Lung microvascular endothelial cell (primary cell): ENCODE data around the gene GRIA4. TPM values are rescaled to one million over a fixed set of nuclear protein-coding genes. Genes with fewer than 3 reads are reported as not detected.
A peak's percentile ranks its signal among the peaks of the same experiment; 100 is the strongest.
"Not testable (repeated sequence)": the region's sequence is repeated elsewhere in the genome, so short reads cannot be mapped to it uniquely, and the experiment has no call there.

Experiments used
- DNase-seq, 2 donors: peaks; one replicate each; pipeline versions ENCODE4 v3.0.0 to v3.0.0-alpha.2; 2010; ENCODE audit warnings: low read depth in 2 of 2
- total RNA-seq: library from RNA; depleted of rRNA; stranded (reverse); fragments of >200 nt; gene quantifications from 2 replicates; pipeline ENCODE4 v1.2.1, GENCODE V29; 2014

The GRIA4 gene
- total RNA-seq, 1 donor from 2014 or later = not detected

DNA sequence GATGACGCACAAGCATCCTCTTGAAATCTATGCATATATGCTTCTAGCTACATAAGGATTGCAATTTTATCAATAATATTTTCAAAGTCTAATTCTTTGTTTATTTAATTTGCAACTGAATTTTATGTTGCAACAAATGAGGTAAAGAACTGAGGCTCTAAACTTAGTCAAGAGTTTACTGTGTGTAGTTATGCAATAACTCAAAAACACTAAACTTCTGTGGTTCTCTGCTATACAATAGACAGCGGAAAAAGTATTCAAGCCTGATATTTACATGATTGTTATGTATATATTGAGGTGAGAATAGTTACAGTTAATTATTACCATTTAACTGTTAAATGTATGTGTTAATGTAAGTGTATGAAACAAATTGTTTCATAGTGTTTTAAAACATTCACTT lies 379.3 kb downstream of the GRIA4 start:
- no peak for DNase-seq

- no peak for DNase-seq
These were observed 382.0 kb downstream of the GRIA4 start for GRCh38 chr11:105991888-105992287.

DNA sequence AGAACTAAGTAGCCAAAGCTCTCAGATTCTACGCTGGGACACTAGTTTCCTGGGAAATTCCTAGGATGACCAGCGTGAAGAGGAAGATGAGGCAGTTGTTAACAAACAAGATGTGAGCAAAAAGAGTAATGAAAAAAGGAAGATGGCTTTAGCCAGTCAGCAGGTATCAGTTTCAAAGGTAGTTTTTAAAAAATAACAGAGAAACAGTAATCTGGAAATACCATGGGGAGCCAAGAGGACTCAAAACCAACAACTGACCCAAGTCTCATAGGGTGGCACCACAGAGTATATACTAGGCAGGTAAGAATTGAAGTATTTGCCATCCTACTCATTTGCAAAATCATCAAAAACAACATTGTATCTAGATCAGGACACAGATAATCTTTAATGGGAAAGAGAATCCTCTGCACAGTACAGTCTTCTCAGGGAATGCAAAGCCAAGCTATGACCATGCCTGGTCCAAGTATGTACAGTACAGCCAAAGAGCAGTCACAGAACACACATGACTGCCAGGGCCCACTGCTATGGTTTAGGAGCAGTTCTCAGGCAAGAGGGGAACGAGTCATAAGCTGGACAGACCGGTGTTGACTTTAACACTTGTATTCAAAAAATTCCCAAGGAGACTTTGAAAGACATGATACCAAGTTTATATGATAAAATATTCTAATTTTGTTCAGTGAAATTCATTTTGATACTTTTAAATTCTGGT lies 391.6 kb downstream of the GRIA4 start:
- DNase-seq = no peak

DNA sequence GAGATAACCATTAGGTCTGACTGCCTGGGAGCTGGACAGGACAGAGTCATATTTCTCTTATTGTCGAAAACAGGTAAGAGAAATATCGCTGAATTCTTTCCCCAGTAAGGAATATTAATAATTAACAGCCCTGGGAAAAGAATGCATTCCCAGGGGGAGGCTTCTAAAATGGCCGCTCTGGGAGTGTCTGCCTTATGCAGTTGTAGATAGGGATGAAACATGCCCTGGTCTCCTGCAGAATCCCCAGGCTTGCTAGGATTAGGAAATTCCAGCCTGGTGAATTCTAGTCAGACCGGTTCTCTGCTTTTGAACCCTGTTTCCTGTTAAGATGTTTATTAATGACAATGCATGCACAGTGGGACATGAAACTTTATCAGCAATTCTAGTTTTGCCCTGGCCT lies 393.2 kb downstream of the GRIA4 start:
- DNase-seq = not testable (repeated sequence)

GRCh38 chr11:106011481-106011880 lies 401.6 kb downstream of the GRIA4 start:
- no peak for DNase-seq

- DNase-seq = peak; percentile 19 to 90
These were observed 402.9 kb downstream of the GRIA4 start for GRCh38 chr11:106012744-106013143.

GRCh38 chr11:106014035-106014434 lies 404.2 kb downstream of the GRIA4 start:
- DNase-seq = no peak

DNA sequence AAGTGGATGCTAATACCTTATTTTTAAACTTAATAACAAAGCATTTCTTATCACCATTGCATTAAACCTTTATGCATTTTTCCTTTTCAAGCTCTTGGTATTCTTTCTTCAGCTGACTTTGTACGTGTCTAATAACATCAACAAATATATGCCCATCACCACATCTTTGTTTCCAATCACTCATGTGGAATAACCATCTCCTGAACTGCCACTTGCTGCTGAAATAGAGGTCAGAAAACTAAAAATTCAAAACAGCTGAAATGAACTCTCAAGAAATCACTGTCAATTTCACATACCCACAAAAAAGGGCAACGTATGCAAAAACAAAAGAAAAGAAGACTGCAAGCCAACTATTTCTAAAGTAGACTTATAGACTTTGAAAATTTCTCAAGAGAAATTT lies 404.7 kb downstream of the GRIA4 start:
- DNase-seq = no peak

- DNase-seq = no peak
These were observed 405.2 kb downstream of the GRIA4 start for GRCh38 chr11:106015066-106015465.

DNA sequence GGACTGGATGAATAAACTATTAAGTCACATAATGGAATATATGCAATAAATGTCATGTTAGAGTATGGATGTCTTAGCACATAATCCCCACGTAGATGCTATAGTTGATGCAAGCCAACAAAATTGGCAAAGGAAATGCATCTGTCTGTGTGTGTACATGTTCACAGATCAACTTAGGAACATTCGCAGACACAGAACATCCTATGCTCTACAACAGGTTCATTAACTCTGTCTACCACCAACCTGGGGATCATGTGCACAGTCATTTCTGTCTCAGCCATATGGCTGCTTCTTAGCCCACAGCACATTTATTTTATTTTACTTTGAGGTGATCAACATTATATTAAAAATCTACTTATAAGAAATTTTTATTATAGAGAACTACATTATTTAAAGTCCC lies 407.2 kb downstream of the GRIA4 start:
- DNase-seq = no peak

DNA sequence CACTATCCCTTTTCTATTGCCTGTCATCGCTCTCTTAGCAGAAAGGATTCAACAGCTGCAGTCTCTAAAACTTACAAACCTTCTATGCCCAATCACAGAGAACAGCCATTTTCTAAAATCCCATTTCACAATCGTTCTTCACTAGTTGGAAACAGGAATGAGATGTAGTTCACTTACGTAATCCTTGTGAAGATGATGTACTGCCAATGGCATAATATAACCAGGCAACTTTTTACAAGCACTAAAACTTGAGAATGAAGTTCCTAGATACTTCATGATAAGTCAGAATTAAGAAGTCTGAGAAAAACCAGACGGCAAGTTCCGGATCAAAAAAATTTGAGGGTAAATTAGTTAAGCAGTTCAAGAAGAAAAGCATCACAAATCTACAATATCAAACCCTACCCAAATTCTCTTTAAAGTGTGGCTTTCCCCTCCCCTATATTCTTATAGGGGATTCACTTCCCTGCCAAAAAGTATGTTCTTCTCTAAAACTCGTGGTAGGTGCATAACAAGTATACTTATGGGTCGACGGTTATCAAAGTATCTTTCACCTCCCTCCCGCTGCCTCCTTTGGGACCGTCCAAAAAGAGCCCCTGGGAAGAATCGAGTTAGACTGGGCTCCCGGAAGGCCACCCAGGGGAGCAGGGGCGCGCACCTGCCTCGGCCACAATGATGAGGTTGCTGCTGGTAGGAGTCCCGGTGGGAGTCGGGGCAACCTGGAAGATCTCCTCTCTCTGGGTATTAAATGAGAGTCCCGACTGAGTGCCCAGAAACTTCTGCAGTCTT lies 411.5 kb downstream of the GRIA4 start:
- no peak for DNase-seq

GRCh38 chr11:106021967-106022794 lies 412.3 kb downstream of the GRIA4 start, which contains the start of gene MSANTD4:
Gene MSANTD4 (minus strand): TSS chr11:106022240. CDS start chr11:106010917, 11,323 bp downstream.
- DNase-seq = peak; percentile 99

GRCh38 chr11:106022795-106023275 lies 413.0 kb downstream of the GRIA4 start:
- no peak for DNase-seq

DNA sequence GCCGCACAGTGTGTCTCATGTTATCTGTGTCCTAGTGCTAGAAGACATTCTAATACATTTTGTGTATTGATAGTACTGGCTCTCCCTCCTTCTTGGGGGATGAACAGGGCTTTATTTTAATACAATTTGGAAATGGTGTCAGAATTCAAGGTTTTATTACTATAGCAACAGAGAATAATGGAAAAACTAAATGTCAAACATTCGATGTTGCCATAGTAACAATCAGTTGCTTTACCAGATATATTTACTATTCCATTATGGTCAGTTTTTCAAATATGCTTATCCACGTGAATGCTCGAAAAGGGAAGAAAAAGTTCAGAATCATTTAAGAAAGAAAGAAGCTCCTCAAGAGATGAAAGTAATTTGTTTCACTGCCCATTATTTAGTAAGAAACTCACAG lies 420.7 kb downstream of the GRIA4 start:
- peak in 1 of 2 donors; percentile 6 for DNase-seq

GRCh38 chr11:106031202-106031810 lies 421.4 kb downstream of the GRIA4 start:
- DNase-seq = peak in 1 of 2 donors; percentile 69
